ENCODE measurements around the gene LMOD1.

LMOD1 gene

GRCh38 chr1:201893431-201893830 is 52.9 kb downstream of the LMOD1 start:
- TF ChIP-seq, protein P1, sequence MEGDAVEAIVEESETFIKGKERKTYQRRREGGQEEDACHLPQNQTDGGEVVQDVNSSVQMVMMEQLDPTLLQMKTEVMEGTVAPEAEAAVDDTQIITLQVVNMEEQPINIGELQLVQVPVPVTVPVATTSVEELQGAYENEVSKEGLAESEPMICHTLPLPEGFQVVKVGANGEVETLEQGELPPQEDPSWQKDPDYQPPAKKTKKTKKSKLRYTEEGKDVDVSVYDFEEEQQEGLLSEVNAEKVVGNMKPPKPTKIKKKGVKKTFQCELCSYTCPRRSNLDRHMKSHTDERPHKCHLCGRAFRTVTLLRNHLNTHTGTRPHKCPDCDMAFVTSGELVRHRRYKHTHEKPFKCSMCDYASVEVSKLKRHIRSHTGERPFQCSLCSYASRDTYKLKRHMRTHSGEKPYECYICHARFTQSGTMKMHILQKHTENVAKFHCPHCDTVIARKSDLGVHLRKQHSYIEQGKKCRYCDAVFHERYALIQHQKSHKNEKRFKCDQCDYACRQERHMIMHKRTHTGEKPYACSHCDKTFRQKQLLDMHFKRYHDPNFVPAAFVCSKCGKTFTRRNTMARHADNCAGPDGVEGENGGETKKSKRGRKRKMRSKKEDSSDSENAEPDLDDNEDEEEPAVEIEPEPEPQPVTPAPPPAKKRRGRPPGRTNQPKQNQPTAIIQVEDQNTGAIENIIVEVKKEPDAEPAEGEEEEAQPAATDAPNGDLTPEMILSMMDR (IDR thresholded peaks at IDR 0.05; ENCODE audit: low read depth, low read length): no peak
- no peak for TF ChIP-seq EZH2phosphoT487 (IDR thresholded peaks at IDR 0.05; ENCODE audit: low read depth)
- no peaks in the 10 kb centered on the region for H3K36me3 ChIP-seq (replicated peaks; ENCODE audit: low read depth, low read length)
- H3K9ac ChIP-seq (ENCODE audit: low read length): no peak overlapping the region
- H3K4me1 ChIP-seq (ENCODE audit: low read length): peaks cover 5% of the 10 kb centered on the region; the same call in 1 of the 2 replicates
- no peak overlapping the region for H3K27ac ChIP-seq (ENCODE audit: low read length)
- H3K27me3 ChIP-seq (ENCODE audit: low read depth, low read length): peaks cover 4% of the 10 kb centered on the region; the same call in 1 of the 2 replicates
- no peaks in the 10 kb centered on the region for H3K79me2 ChIP-seq (ENCODE audit: low read length)
- H2AFZ ChIP-seq (ENCODE audit: low read depth, low read length): no peak overlapping the region
- H3K9me3 ChIP-seq (ENCODE audit: insufficient read depth, low read length): no peaks in the 10 kb centered on the region
- H4K20me1 ChIP-seq (ENCODE audit: insufficient read depth, low read length): no peaks in the 10 kb centered on the region
- no peak overlapping the region for H3K4me2 ChIP-seq (ENCODE audit: low read length)
- H3K4me3 ChIP-seq (ENCODE audit: low read length): no peak overlapping the region

DNA sequence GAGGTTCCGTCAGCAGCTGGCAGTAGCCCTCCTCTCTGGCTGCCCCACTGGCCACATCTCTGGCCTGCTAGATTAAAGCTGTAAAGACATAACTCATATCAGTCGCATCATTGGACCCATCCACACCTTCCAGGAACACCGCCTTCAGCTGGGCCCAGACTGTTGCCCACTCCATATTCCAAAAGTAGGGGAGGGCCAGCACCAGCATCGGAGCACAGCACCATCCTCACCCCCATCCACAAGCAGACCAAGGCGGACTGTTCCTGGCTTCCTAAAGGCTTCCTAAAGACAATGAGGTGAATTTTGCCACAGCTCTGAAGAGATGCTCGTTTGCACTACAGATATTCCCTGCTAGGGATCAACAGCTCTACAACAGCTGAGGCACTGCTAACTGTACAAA is 54.1 kb downstream of the LMOD1 start:
- no peaks in the 10 kb centered on the region for H3K79me2 ChIP-seq (ENCODE audit: low read length)
- no peak overlapping the region for H3K27ac ChIP-seq (ENCODE audit: low read length)
- no peaks in the 10 kb centered on the region for H3K9me3 ChIP-seq (ENCODE audit: insufficient read depth, low read length)
- no peak for TF ChIP-seq EZH2phosphoT487 (IDR thresholded peaks at IDR 0.05; ENCODE audit: low read depth)
- TF ChIP-seq, protein P1 (IDR thresholded peaks at IDR 0.05; ENCODE audit: low read depth, low read length): no peak
- H3K4me2 ChIP-seq (ENCODE audit: low read length): no peak overlapping the region
- H4K20me1 ChIP-seq (ENCODE audit: insufficient read depth, low read length): no peaks in the 10 kb centered on the region
- H3K4me1 ChIP-seq (ENCODE audit: low read length): peaks cover 5% of the 10 kb centered on the region; the same call in 1 of the 2 replicates
- H3K9ac ChIP-seq (ENCODE audit: low read length): no peak overlapping the region
- H2AFZ ChIP-seq (ENCODE audit: low read depth, low read length): no peak overlapping the region
- H3K36me3 ChIP-seq (replicated peaks; ENCODE audit: low read depth, low read length): no peaks in the 10 kb centered on the region
- H3K27me3 ChIP-seq (ENCODE audit: low read depth, low read length): peaks cover 4% of the 10 kb centered on the region; the same call in 1 of the 2 replicates
- H3K4me3 ChIP-seq (ENCODE audit: low read length): no peak overlapping the region

DNA sequence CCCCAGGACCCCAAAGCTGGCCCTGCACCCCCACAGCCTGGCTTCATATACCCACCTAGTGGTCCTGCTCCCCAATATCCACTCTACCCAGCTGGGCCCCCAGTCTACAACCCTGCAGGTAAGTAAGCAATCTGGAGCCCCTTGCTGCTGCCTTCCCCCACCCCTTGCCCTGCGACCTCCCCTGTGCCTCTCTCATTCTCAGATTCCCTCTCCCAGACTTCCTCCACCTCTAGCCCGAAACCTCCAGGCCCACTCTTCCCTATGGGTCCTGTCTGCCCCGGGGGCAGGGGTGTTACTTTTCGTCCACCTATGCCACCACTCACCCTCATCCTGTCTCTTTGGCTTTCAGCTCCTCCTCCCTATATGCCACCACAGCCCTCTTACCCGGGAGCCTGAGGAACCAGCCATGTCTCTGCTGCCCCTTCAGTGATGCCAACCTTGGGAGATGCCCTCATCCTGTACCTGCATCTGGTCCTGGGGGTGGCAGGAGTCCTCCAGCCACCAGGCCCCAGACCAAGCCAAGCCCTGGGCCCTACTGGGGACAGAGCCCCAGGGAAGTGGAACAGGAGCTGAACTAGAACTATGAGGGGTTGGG is 54.8 kb downstream of the LMOD1 start:
- Histone ChIP-seq H3K9ac (ENCODE audit: low read length) (no peak overlapping the region), H3K27me3 (ENCODE audit: low read depth, low read length) (peaks cover 8% of the 10 kb centered on the region; the same call in 1 of the 2 replicates), H3K27ac (ENCODE audit: low read length) (no peak overlapping the region), H3K9me3 (ENCODE audit: insufficient read depth, low read length) (no peaks in the 10 kb centered on the region), H3K36me3 (replicated peaks; ENCODE audit: low read depth, low read length) (no peaks in the 10 kb centered on the region), H3K79me2 (ENCODE audit: low read length) (no peaks in the 10 kb centered on the region), H2AFZ (ENCODE audit: low read depth, low read length) (no peak overlapping the region), H3K4me3 (ENCODE audit: low read length) (no peak overlapping the region), H3K4me1 (ENCODE audit: low read length) (peaks cover 5% of the 10 kb centered on the region; the same call in 1 of the 2 replicates), H4K20me1 (ENCODE audit: insufficient read depth, low read length) (no peaks in the 10 kb centered on the region), H3K4me2 (ENCODE audit: low read length) (no peak overlapping the region)
- TF ChIP-seq, protein P1 (IDR thresholded peaks at IDR 0.05; ENCODE audit: low read depth, low read length): no peak
- no peak for TF ChIP-seq EZH2phosphoT487 (IDR thresholded peaks at IDR 0.05; ENCODE audit: low read depth)

GRCh38 chr1:201890806-201891450 is 55.4 kb downstream of the LMOD1 start:
- Histone ChIP-seq H3K4me1 (ENCODE audit: low read length) (no peaks in the 10 kb centered on the region), H2AFZ (ENCODE audit: low read depth, low read length) (no peak overlapping the region), H3K27ac (ENCODE audit: low read length) (no peak overlapping the region), H3K9me3 (ENCODE audit: insufficient read depth, low read length) (no peaks in the 10 kb centered on the region), H3K4me3 (ENCODE audit: low read length) (no peak overlapping the region), H4K20me1 (ENCODE audit: insufficient read depth, low read length) (no peaks in the 10 kb centered on the region), H3K4me2 (ENCODE audit: low read length) (no peak overlapping the region), H3K27me3 (ENCODE audit: low read depth, low read length) (peaks cover 8% of the 10 kb centered on the region; the same call in 1 of the 2 replicates), H3K36me3 (replicated peaks; ENCODE audit: low read depth, low read length) (no peaks in the 10 kb centered on the region), H3K79me2 (ENCODE audit: low read length) (no peaks in the 10 kb centered on the region), H3K9ac (ENCODE audit: low read length) (no peak overlapping the region)
- TF ChIP-seq, protein P1 (IDR thresholded peaks at IDR 0.05; ENCODE audit: low read depth, low read length): no peak
- no peak for TF ChIP-seq EZH2phosphoT487 (IDR thresholded peaks at IDR 0.05; ENCODE audit: low read depth)
